ENCODE measurements around the gene SYNGR3. TPM values are rescaled to one million over a fixed set of nuclear protein-coding genes. Genes with fewer than 3 reads are reported as not detected.

Gene SYNGR3
- polyA plus RNA-seq, 1 donor from 2014 or later: 4.9 TPM

DNA sequence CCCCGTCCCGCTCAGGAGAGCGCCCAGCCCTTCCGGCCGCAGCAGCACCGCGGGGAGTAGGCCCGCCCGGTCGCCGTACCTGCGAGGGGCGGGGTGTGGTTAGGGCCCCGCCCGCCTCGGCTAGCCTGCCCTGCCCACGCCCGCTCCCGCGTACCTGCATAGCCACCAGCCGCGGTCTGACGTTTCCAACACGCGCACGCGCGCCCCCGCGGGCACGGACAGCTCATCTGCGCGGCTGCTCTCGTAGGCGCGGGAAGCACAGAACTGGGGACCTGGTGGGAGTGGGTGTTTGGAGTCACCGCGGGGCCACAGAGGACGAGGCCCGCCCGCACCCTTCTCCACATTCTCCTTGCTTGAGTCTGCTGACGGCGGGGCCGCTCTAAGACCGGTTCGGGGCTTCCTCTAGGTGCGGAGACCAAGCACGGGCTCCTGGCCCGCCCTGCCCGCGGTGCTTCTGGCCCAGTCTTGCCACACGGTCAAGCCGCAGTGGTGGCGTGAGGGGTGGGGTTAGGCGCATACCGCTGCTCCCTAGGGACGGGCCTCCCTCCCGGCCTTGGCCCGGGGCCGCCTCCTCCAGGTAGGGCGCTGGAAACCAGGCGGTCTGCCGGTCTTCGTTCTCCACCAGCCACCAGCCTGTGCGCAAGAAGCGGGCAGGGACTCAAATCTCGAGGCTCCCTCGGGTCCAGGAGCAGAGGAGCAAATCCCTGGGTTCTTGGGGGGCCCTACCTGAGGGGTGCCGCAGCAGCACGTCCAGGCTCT is 10.3 kb upstream of the SYNGR3 start:
- H3K4me3 Mint-ChIP-seq: peak overlapping the region in 1 of 4 donors; percentile 41

DNA sequence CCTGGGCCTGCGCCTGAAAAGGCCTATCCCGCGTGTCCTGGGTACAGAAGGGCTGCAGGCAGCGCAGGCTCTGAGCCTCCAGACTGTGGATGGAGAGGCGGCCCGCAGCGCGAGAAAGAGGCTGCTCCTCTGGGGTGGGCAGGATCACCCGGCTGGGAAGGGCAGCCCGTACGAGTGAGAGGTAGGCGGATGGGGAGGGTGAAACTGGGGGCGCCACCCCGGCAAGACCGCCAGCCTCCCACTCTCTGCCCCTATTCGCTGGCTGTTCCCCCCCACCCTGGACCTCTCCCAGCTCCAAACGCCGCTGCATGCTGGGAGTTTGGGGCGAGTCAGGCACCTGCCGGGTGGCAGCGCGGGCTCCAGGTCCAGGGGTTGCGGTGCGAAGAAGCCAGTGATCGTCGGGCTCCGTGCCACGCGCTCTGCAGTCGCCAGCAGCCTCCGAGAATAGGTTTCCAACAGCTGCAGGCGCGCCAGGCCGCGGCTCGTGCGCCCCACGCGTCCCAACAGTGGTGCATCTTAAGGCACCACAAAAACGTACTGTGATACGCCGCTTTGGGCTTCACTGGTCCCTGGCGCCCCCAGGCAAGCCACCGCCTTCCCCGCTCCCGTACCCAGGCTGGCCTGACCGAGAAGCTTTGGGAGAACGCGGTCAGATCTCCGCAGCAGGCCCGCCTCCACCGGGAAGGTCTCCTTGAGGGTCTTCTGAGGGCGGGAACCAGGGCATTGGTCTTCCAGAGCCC is 9.6 kb upstream of the SYNGR3 start:
- H3K4me1 Mint-ChIP-seq: peaks cover 0 to 5% (median 0%) of the 10 kb centered on the region in 3 donors
- H3K36me3 Mint-ChIP-seq: peaks cover 2% of the 10 kb centered on the region
- no peaks in the 10 kb centered on the region for H3K9me3 Mint-ChIP-seq
- peaks cover 20% of the 10 kb centered on the region for H3K27me3 Mint-ChIP-seq
- peak overlapping the region in 2 of 3 donors; percentile 59 to 78 for H3K27ac Mint-ChIP-seq
- H3K4me3 Mint-ChIP-seq: peak overlapping the region in 2 of 4 donors; percentile 5 to 79

More for the DNA sequence above, 10.3 kb upstream of the SYNGR3 start:
- peaks cover 0 to 2% (median 0%) of the 10 kb centered on the region in 3 donors for H3K4me1 Mint-ChIP-seq
- H3K27ac Mint-ChIP-seq: peak overlapping the region in 1 of 3 donors; percentile 78
- peaks cover 2% of the 10 kb centered on the region for H3K36me3 Mint-ChIP-seq
- no peaks in the 10 kb centered on the region for H3K9me3 Mint-ChIP-seq
- peaks cover 20% of the 10 kb centered on the region for H3K27me3 Mint-ChIP-seq

DNA sequence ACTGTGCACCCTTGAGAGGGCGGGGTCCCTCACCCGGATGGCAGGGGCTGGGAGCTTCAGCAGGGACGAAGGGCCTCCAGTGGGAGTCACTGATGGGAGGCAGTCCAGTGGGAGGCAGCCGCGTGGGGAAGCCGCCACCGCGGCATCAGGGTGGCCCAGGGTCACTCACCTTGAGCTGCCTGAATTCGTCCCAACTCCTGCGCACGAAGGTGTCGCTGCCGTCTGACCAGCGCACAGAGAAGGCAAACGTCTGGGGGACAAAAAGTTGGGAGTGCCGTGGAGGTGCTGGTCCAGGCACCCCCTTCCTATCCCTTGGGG is 9.0 kb upstream of the SYNGR3 start:
- Mint-ChIP-seq H3K4me3 (peak overlapping the region in 2 of 4 donors; percentile 5 to 79), H3K27me3 (peaks cover 20% of the 10 kb centered on the region), H3K27ac (peak overlapping the region in 2 of 3 donors; percentile 46 to 78), H3K9me3 (no peaks in the 10 kb centered on the region), H3K36me3 (peaks cover 2% of the 10 kb centered on the region), H3K4me1 (peaks cover 0 to 5% (median 0%) of the 10 kb centered on the region in 3 donors)

DNA sequence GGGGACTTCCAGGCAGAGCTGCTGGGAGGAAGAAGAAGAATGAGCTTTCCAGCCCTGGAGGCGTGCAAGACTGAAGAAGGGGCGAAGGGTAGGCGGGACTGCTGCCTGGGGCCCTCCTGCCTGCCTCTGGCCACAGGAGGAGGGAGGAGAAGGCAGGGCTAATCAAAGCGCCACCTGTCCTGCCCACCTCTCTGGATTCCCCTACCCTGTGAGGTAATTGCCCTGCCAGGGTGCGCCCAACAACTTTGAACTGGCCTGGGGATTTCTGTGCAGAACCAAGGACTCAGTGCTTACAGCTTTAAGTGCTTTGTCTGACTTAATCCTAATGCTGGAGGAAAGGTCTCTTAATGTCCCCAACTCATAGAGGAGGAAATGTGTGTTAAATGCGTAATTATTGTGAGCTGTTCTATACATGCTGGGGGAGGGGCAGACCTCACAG is 8.4 kb upstream of the SYNGR3 start, which contains the start of gene NOXO1:
Gene NOXO1 (minus strand): TSS at position 72 of the 439 bp plus-strand sequence. CDS start 290 bp downstream, outside the sequence.
- no peaks in the 10 kb centered on the region for H3K9me3 Mint-ChIP-seq
- H3K36me3 Mint-ChIP-seq: peaks cover 2% of the 10 kb centered on the region
- peaks cover 0 to 5% (median 0%) of the 10 kb centered on the region in 3 donors for H3K4me1 Mint-ChIP-seq
- H3K27me3 Mint-ChIP-seq: peaks cover 20% of the 10 kb centered on the region
- H3K27ac Mint-ChIP-seq: peak within 1 kb of the TSS; percentile 52 to 87 (median 59)
- peak within 1 kb of the TSS in 3 of 4 donors; percentile 5 to 79 (median 30) for H3K4me3 Mint-ChIP-seq

DNA sequence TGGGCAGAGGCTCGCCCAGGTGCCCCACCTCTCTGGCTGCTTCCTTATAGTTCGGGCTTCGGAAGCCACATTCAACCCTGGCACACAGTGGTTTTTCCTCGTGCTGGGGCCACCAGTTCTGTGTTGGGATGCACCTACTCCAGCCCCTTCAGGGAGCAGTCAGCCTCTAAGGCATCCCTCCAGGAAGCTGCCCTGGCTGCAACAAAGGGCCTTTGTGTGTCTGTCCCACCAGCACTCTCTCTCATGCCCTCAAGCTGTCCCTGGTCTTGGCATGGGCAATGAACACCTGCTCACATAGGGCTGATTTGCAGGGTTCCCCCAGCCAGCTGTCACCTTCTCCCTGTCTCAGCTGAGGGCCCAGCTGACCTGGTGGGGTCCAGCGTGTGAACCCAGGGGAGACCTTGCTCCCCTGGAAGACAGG is 7.7 kb upstream of the SYNGR3 start:
- Mint-ChIP-seq H3K9me3 (no peaks in the 10 kb centered on the region), H3K27ac (peak overlapping the region in 2 of 3 donors; percentile 52 to 87), H3K27me3 (peaks cover 20% of the 10 kb centered on the region), H3K4me1 (peaks cover 0 to 5% (median 0%) of the 10 kb centered on the region in 3 donors), H3K36me3 (peaks cover 2% of the 10 kb centered on the region), H3K4me3 (peak overlapping the region in 1 of 4 donors; percentile 79)

DNA sequence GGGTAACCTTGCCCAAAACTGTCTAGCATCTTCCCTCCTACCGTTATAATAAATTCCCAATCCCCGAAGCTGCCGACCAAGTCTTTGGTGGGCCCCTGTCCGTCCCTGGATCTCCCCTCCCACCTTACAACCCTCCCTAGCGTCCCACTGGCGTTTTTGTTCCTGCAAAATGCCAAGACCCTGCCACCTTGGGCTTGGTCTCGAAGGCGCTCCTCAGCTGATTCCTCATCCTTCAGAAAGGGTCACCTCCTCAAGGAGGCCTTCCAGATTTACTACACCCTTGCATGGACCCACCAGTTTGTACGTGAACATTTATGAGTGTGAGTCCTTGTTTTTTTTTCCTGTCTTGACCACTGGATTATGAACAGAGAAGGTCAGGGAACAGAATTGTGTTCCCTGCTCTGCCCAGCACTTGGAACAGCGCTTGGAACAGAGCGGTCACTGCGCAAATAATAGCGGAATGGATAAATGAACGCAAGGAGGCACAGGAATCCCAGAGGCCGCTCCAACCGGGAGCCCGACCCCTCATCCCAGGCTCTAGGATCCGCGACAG is 6.7 kb upstream of the SYNGR3 start:
- H3K9me3 Mint-ChIP-seq: no peaks in the 10 kb centered on the region
- H3K27ac Mint-ChIP-seq: peak overlapping the region; percentile 39 to 87 (median 87)
- H3K36me3 Mint-ChIP-seq: peaks cover 2% of the 10 kb centered on the region
- H3K4me3 Mint-ChIP-seq: peak overlapping the region; percentile 63 to 85 (median 76)
- H3K4me1 Mint-ChIP-seq: peaks cover 0 to 5% (median 0%) of the 10 kb centered on the region in 3 donors
- peaks cover 20% of the 10 kb centered on the region for H3K27me3 Mint-ChIP-seq

DNA sequence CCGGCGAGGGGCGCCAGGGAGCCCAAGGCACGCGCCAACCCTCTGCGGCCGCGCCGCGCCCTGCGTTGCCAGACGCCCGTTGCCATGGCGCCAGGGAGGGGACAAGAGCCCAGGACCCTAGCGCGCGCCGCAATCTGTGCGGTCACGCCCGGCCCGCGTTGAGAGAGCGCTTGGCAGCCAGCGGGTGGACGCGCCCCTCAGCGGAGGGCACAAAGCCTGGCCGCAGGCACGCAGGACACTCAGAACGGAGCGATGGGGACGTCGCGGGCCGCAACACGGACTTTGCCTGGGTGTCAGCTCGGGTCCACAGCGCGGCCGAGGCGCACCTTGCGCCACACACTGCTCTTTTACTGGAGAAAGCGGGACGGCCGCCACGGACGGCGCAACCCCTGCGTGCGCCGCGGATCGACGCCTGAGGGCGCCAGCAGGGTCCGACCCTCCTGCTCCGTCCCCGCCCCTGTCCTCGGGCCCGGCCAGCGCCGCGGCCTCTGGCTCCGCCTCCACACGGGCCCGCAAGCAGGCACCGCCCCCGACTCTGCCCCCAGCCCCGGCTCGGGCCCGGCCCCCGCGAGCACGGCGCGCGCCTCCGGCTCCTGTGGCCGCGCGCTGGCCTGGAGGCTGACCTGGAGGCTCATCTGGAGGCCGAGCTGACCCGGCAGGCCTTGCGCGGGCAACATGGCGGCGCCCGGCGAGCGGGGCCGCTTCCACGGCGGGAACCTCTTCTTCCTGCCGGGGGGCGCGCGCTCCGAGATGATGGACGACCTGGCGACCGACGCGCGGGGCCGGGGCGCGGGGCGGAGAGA is 6.0 kb upstream of the SYNGR3 start, which contains the start of gene GFER:
Gene GFER (plus strand): TSS at position 650 of the 803 bp plus-strand sequence. CDS start 26 bp downstream, at position 676.
- Mint-ChIP-seq H3K4me3 (peak within 1 kb of the TSS; percentile 71 to 85 (median 77)), H3K4me1 (peaks cover 0 to 5% (median 3%) of the 10 kb centered on the region in 3 donors), H3K27ac (peak within 1 kb of the TSS; percentile 81 to 87 (median 87)), H3K9me3 (no peaks in the 10 kb centered on the region), H3K27me3 (peaks cover 20% of the 10 kb centered on the region), H3K36me3 (peaks cover under 1% of the 10 kb centered on the region)

DNA sequence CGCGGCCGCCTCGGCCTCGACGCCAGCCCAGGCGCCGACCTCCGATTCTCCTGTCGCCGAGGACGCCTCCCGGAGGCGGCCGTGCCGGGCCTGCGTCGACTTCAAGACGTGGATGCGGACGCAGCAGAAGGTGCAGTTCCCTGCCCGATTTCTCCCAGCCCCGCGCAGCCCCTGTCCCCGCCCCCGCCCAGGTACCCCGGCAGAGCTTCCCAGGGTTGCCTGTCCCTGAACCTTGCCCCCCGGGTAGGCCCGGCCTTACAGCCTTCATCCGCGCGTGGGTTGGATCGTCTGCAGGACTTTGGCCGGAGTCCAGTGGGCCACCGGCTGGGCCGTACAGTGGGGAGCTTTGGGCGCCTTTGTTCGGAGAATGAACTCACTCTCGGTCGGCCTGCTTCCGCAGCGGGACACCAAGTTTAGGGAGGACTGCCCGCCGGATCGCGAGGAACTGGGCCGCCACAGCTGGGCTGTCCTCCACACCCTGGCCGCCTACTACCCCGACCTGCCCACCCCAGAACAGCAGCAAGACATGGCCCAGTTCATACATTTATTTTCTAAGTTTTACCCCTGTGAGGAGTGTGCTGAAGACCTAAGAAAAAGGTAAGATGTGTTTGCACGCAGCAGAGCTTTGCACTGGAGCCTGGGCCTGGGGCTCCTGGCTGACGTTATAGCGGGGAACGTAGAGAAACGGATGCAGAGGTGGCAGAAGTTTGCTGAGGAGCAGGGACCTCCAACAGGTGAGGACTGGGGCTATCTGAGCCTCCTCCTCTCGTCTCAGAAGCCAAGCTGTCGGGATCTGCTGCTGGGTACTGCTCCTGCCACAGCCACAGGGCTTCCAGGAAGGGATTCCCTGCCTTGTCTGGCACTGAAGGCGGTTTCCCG is 5.2 kb upstream of the SYNGR3 start:
- Mint-ChIP-seq H3K4me1 (peaks cover 0 to 8% (median 5%) of the 10 kb centered on the region in 3 donors), H3K27me3 (peaks cover 20% of the 10 kb centered on the region), H3K27ac (peak overlapping the region; percentile 45 to 81 (median 78)), H3K4me3 (peak overlapping the region; percentile 71 to 85 (median 77)), H3K9me3 (no peaks in the 10 kb centered on the region), H3K36me3 (no peaks in the 10 kb centered on the region)

DNA sequence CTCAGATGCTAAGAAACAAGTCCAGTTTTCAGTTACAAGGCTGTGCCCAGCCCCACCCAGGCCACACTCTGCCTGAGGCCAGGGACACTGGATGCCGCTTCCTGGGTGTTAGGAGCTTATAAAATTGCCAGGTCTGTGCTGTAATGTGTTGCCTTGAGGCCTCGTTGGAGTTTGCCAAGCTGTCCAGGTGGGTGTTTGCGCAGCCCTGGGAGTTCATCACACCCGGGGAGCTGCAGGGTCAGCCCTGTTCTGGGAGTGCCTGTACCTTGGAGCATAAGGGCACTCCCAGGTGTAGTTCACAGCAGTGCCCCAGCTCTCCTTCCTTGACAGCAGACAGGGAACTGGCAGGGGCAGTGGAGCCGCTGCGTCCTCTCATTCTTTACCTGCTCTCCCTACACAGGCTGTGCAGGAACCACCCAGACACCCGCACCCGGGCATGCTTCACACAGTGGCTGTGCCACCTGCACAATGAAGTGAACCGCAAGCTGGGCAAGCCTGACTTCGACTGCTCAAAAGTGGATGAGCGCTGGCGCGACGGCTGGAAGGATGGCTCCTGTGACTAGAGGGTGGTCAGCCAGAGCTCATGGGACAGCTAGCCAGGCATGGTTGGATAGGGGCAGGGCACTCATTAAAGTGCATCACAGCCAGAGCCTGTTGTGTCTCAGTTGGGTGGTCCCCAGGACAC is 4.2 kb upstream of the SYNGR3 start:
- peaks cover 0 to 8% (median 5%) of the 10 kb centered on the region in 3 donors for H3K4me1 Mint-ChIP-seq
- peak overlapping the region in 2 of 3 donors; percentile 45 to 78 for H3K27ac Mint-ChIP-seq
- H3K27me3 Mint-ChIP-seq: peaks cover 14% of the 10 kb centered on the region
- H3K36me3 Mint-ChIP-seq: no peaks in the 10 kb centered on the region
- H3K9me3 Mint-ChIP-seq: no peaks in the 10 kb centered on the region
- H3K4me3 Mint-ChIP-seq: peak overlapping the region; percentile 58 to 79 (median 72)

DNA sequence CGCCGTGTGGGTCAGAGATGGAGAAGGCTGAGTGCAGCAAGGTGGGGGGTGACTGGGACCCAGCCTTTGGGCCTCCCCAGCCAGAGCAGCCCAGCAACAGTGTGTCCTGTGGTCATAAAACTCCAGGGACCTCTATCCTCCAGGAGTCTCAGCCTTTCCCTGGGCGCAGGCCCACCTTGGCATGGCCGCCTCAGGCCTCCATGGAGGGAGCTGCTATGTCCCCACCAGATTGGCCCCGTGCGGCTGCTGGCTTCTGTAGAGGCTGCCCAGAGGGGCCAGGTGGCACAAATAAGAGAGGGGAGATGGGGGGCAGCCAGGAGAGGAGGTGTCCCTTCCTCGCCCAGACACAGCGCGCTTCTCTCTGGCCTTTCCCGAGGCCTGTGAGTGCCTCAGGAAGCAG is 2.6 kb upstream of the SYNGR3 start:
- Mint-ChIP-seq H3K4me1 (peaks cover 10 to 15% (median 11%) of the 10 kb centered on the region in 3 donors), H3K27me3 (peaks cover 5% of the 10 kb centered on the region), H3K9me3 (no peaks in the 10 kb centered on the region), H3K27ac (peak overlapping the region in 1 of 3 donors; percentile 54), H3K36me3 (no peaks in the 10 kb centered on the region), H3K4me3 (peak overlapping the region in 2 of 4 donors; percentile 72 to 79)

DNA sequence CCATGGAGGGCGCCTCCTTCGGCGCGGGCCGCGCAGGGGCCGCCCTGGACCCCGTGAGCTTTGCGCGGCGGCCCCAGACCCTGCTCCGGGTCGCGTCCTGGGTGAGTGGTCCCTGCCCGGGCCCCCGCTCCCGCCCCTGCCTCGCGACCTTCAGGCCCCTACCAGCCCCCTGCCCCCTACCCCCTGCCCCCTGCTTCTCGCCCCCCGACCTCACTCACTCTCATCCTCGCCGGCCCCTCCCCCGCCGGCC is 256 bp downstream of the SYNGR3 start:
- Mint-ChIP-seq H3K9me3 (no peaks in the 10 kb centered on the region), H3K4me3 (no peak overlapping the region), H3K4me1 (peaks cover 10 to 13% (median 13%) of the 10 kb centered on the region in 3 donors), H3K27me3 (no peaks in the 10 kb centered on the region), H3K27ac (no peak overlapping the region), H3K36me3 (no peaks in the 10 kb centered on the region)

DNA sequence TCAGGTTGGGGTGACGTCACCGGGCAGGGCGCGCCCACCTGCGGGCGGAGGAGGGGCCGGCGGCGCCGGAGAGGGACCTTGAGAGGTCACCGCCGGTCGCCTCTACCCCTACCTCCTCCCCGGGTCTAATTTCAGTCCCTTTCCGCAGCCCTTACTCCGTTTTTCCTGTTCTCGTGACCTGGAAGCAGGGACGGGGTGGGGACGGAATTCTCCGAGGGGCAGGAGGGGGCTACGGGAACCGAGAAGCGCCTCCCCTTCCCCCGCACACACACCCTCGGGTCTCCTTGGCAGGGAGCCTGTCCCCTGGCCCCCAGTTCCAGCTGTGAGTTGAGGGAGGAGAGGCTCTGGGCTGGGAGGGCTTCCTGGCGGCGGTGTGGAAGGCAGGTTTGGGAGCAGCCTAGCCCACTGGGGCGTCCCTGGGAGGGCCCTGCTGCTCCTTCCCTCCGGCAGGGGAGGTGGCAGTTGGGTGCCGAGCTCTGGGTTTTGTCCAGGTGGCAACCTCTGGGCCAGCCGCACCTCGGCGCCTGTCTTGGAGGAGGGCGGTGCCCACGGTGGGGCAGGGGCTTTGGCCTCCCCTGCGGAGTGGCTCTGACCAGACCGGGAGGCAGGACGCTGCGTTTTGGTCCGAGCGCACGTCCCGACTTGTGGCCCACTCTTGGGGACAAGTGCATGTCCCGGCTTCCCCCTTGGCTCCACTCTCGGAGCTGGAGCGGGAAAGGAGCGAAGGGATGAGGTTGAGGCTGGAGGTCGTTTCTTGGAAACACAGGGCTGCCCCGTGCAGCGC is 773 bp downstream of the SYNGR3 start:
- Mint-ChIP-seq H3K9me3 (no peaks in the 10 kb centered on the region), H3K36me3 (no peaks in the 10 kb centered on the region)

More for the DNA sequence above, 773 bp downstream of the SYNGR3 start:
- H3K4me1 Mint-ChIP-seq: peaks cover 10 to 13% (median 13%) of the 10 kb centered on the region in 3 donors
- H3K27me3 Mint-ChIP-seq: no peaks in the 10 kb centered on the region
- peak overlapping the region; percentile 95 to 99 (median 98) for H3K27ac Mint-ChIP-seq
- peak overlapping the region; percentile 79 to 95 (median 92) for H3K4me3 Mint-ChIP-seq
